ENCODE measurements around the gene NOS3. TPM values are rescaled to one million over a fixed set of nuclear protein-coding genes. Genes with fewer than 3 reads are reported as not detected.
A peak's percentile ranks its signal among the peaks of the same experiment; 100 is the strongest.

Gene NOS3
- total RNA-seq, 1 donor from 2014 or later, result 15.1 TPM

GRCh38 chr7:151034312-151035025, 43.7 kb downstream of the NOS3 start:
- peaks cover 16% of the 10 kb centered on the region for H3K4me1 ChIP-seq
- no peak overlapping the region for H3K27ac ChIP-seq

GRCh38 chr7:151035026-151035717, 44.4 kb downstream of the NOS3 start:
- Histone ChIP-seq H3K27ac (no peak overlapping the region), H3K27me3 (ENCODE audit: low read depth) (no peaks in the 10 kb centered on the region), H3K36me3 (peaks cover 48% of the 10 kb centered on the region), H3K9me3 (no peaks in the 10 kb centered on the region), H3K4me3 (no peak overlapping the region), H3K4me1 (peaks cover 19% of the 10 kb centered on the region)
- ATAC-seq (no peak), DNase-seq (no peak)
- intact Hi-C loops (cut with DNase I), result no loop called here
- TF ChIP-seq CTCF (IDR thresholded peaks at IDR 0.05), result no peak

More at GRCh38 chr7:151034312-151035025, 43.7 kb downstream of the NOS3 start:
- no peaks in the 10 kb centered on the region for H3K9me3 ChIP-seq
- no peak overlapping the region for H3K4me3 ChIP-seq
- H3K27me3 ChIP-seq (ENCODE audit: low read depth), result no peaks in the 10 kb centered on the region
- DNase-seq, result no peak
- intact Hi-C loops (cut with DNase I), result no loop called here
- TF ChIP-seq CTCF (IDR thresholded peaks at IDR 0.05), result no peak
- no peak for ATAC-seq
- H3K36me3 ChIP-seq, result peaks cover 48% of the 10 kb centered on the region

- no peak for ATAC-seq
- intact Hi-C loops (cut with DNase I), result no loop called here
- H3K4me3 ChIP-seq, result no peak overlapping the region
- peaks cover 19% of the 10 kb centered on the region for H3K4me1 ChIP-seq
- no peaks in the 10 kb centered on the region for H3K9me3 ChIP-seq
- H3K27me3 ChIP-seq (ENCODE audit: low read depth), result no peaks in the 10 kb centered on the region
- H3K36me3 ChIP-seq, result peaks cover 48% of the 10 kb centered on the region
- no peak overlapping the region for H3K27ac ChIP-seq
- no peak for DNase-seq
- no peak for TF ChIP-seq CTCF (IDR thresholded peaks at IDR 0.05)
Observed at GRCh38 chr7:151035902-151036301, 45.1 kb downstream of the NOS3 start.

GRCh38 chr7:151038951-151039849, 48.4 kb downstream of the NOS3 start:
- H3K9me3 ChIP-seq, result no peaks in the 10 kb centered on the region
- DNase-seq (peak; percentile 71), ATAC-seq (peak; percentile 69 to 73)
- intact Hi-C loops (cut with DNase I), result no loop called here
- peaks cover 49% of the 10 kb centered on the region for H3K36me3 ChIP-seq
- H3K27ac ChIP-seq, result no peak overlapping the region
- no peak for TF ChIP-seq CTCF (IDR thresholded peaks at IDR 0.05)
- H3K4me3 ChIP-seq, result no peak overlapping the region
- H3K4me1 ChIP-seq, result peaks cover 19% of the 10 kb centered on the region
- H3K27me3 ChIP-seq (ENCODE audit: low read depth), result no peaks in the 10 kb centered on the region

- no peak for TF ChIP-seq CTCF (IDR thresholded peaks at IDR 0.05)
- H3K36me3 ChIP-seq, result peaks cover 49% of the 10 kb centered on the region
- intact Hi-C loops (cut with DNase I), result no loop called here
- DNase-seq (no peak), ATAC-seq (no peak)
- no peaks in the 10 kb centered on the region for H3K27me3 ChIP-seq (ENCODE audit: low read depth)
- H3K4me3 ChIP-seq, result no peak overlapping the region
- no peak overlapping the region for H3K27ac ChIP-seq
- no peaks in the 10 kb centered on the region for H3K9me3 ChIP-seq
- peaks cover 19% of the 10 kb centered on the region for H3K4me1 ChIP-seq
Observed at GRCh38 chr7:151039850-151040548, 49.2 kb downstream of the NOS3 start.

All from lower lobe of right lung (tissue), 2 donors.